HG03039 (cell line): ENCODE measurements around the gene CD14.
A peak's percentile ranks its signal among the peaks of the same experiment; 100 is the strongest.
"Not testable (repeated sequence)": the region's sequence is repeated elsewhere in the genome, so short reads cannot be mapped to it uniquely, and the experiment has no call there.

Experiments
- ATAC-seq: cut with Tn5 transposase; IDR thresholded peaks from one replicate; pipeline ENCODE4 v1.9.1; 2021; ENCODE audit warnings: mild to moderate bottlenecking, moderate library complexity; ENCODE audit not compliant: unreplicated experiment

Gene CD14

GRCh38 chr5:140633021-140633471, at the start of gene CD14:
TSS of gene CD14 (minus strand) at chr5:140633175. CDS start at chr5:140633071, 104 bp downstream.
- ATAC-seq, result no peak

GRCh38 chr5:140678993-140679392, 46.0 kb upstream of the CD14 start:
- ATAC-seq, result no peak

GRCh38 chr5:140677947-140678346, 45.0 kb upstream of the CD14 start:
- no peak for ATAC-seq

GRCh38 chr5:140674629-140675028, 41.7 kb upstream of the CD14 start:
- no peak for ATAC-seq

GRCh38 chr5:140674211-140674610, 41.2 kb upstream of the CD14 start:
- ATAC-seq, result no peak

- no peak for ATAC-seq
Observed at GRCh38 chr5:140673187-140673976, 40.4 kb upstream of the CD14 start, which contains the start of gene DND1. TSS of gene DND1 (minus strand) at chr5:140673576. CDS start at chr5:140673542, 34 bp downstream.

- ATAC-seq, result no peak
Observed at GRCh38 chr5:140672455-140673186, 39.6 kb upstream of the CD14 start.

GRCh38 chr5:140671472-140672125, 38.6 kb upstream of the CD14 start:
- ATAC-seq, result no peak

- ATAC-seq, result not testable (repeated sequence)
Observed at GRCh38 chr5:140671035-140671434, 38.1 kb upstream of the CD14 start.

GRCh38 chr5:140664359-140665119, 31.6 kb upstream of the CD14 start, which contains the start of gene WDR55:
TSS of gene WDR55 (plus strand) at chr5:140664904. CDS start at chr5:140664913, 9 bp downstream.
- ATAC-seq, result peak; percentile 96

- ATAC-seq, result no peak
Observed at GRCh38 chr5:140664030-140664358, 31.0 kb upstream of the CD14 start.

GRCh38 chr5:140660371-140660770, 27.4 kb upstream of the CD14 start:
- ATAC-seq, result not testable (repeated sequence)

GRCh38 chr5:140658870-140659269, 25.9 kb upstream of the CD14 start:
- no peak for ATAC-seq

- ATAC-seq, result no peak
Observed at GRCh38 chr5:140647042-140647419, 14.1 kb upstream of the CD14 start.

- ATAC-seq, result no peak
Observed at GRCh38 chr5:140642718-140643117, 9.7 kb upstream of the CD14 start.

- ATAC-seq, result no peak
Observed at GRCh38 chr5:140641716-140642115, 8.7 kb upstream of the CD14 start.

GRCh38 chr5:140639148-140639981, 6.4 kb upstream of the CD14 start, which contains the start of gene TMCO6:
TSS of gene TMCO6 (plus strand) at chr5:140639451. CDS start at chr5:140639528, 77 bp downstream.
- peak; percentile 94 for ATAC-seq

- not testable (repeated sequence) for ATAC-seq
Observed at GRCh38 chr5:140638898-140639147, 5.8 kb upstream of the CD14 start.

- no peak for ATAC-seq
Observed at GRCh38 chr5:140637371-140638100, 4.6 kb upstream of the CD14 start.
